GM23338 (cell line): Measurements from ENCODE around the gene TAGLN. TPM values are rescaled to one million over a fixed set of nuclear protein-coding genes. Genes with fewer than 3 reads are reported as not detected.

ENCODE experiments used
- ATAC-seq: fragments of 200-7000 bp; cut with Tn5 transposase; 3 replicates; pipeline ENCODE4 v1.9.1; 2020
- DNase-seq: peaks from one replicate; pipeline ENCODE4 v3.0.0-alpha.2; 2015; ENCODE audit warnings: low spot score
- H2AFZ ChIP-seq: fragments of 200-600 bp; sonication (generic); 2 replicates; pipeline ENCODE4 v1.8.0; 2016; ENCODE audit warnings: antibody characterized with exemption, mild to moderate bottlenecking, moderate library complexity
- H3F3A ChIP-seq: fragments of 200-600 bp; sonication (generic); replicated peaks from 2 replicates; pipeline ENCODE4 v1.8.0; 2017; ENCODE audit warnings: antibody characterized with exemption, mixed run types, low read depth
- H3K27ac ChIP-seq: fragments of 200-600 bp; sonication (generic); 2 replicates; pipeline ENCODE4 v1.6.1; 2016; ENCODE audit warnings: low read depth
- H3K27me3 ChIP-seq: fragments of 200-600 bp; sonication (generic); 2 replicates; pipeline ENCODE4 v1.8.0; 2016; ENCODE audit warnings: mild to moderate bottlenecking, mixed run types, moderate library complexity; ENCODE audit not compliant: insufficient read depth
- H3K36me3 ChIP-seq: fragments of 200-600 bp; sonication (generic); 2 replicates; pipeline ENCODE4 v1.8.0; 2016; ENCODE audit warnings: mild to moderate bottlenecking; ENCODE audit not compliant: insufficient read depth
- H3K4me1 ChIP-seq: fragments of 200-600 bp; sonication (generic); 2 replicates; pipeline ENCODE4 v1.8.0; 2016; ENCODE audit warnings: mild to moderate bottlenecking, moderate library complexity; ENCODE audit not compliant: insufficient read depth
- H3K4me2 ChIP-seq: fragments of 200-600 bp; sonication (generic); 2 replicates; pipeline ENCODE4 v1.7.1; 2017; ENCODE audit warnings: mixed run types
- H3K4me3 ChIP-seq: fragments of 200-600 bp; sonication (generic); 2 replicates; pipeline ENCODE4 v1.6.1; 2016; ENCODE audit warnings: mixed run types
- H3K79me2 ChIP-seq: fragments of 200-600 bp; sonication (generic); replicated peaks from 2 replicates; pipeline ENCODE4 v1.8.0; 2017; ENCODE audit warnings: mild to moderate bottlenecking; ENCODE audit not compliant: insufficient read depth
- H3K9me2 ChIP-seq: fragments of 200-600 bp; sonication (generic); 2 replicates; pipeline ENCODE4 v1.8.0; 2017; ENCODE audit not compliant: insufficient read depth
- H4K20me1 ChIP-seq: fragments of 200-600 bp; sonication (generic); replicated peaks from 2 replicates; pipeline ENCODE4 v1.8.0; 2017; ENCODE audit warnings: mild to moderate bottlenecking; ENCODE audit not compliant: insufficient read depth
- H3K27ac Mint-ChIP-seq: 2 replicates; pipeline ENCODE4 v1.8.0; 2020; ENCODE audit warnings: inconsistent platforms, mild to moderate bottlenecking, moderate library complexity, mixed read lengths
- H3K27me3 Mint-ChIP-seq: 3 replicates; pipeline ENCODE4 v1.8.0; 2022; ENCODE audit warnings: low read depth, mild to moderate bottlenecking, moderate library complexity, mixed read lengths, inconsistent platforms; ENCODE audit not compliant: insufficient read depth, poor library complexity
- H3K36me3 Mint-ChIP-seq: 3 replicates; pipeline ENCODE4 v1.8.0; 2021; ENCODE audit warnings: low read depth, mild to moderate bottlenecking, inconsistent platforms, moderate library complexity, mixed read lengths
- H3K4me1 Mint-ChIP-seq: 3 replicates; pipeline ENCODE4 v1.8.0; 2020; ENCODE audit warnings: mild to moderate bottlenecking, inconsistent platforms, mixed read lengths
- H3K4me3 Mint-ChIP-seq: 3 replicates; pipeline ENCODE4 v1.8.0; 2021; ENCODE audit warnings: moderate library complexity, mild to moderate bottlenecking, inconsistent platforms, mixed read lengths
- H3K9me3 Mint-ChIP-seq: 3 replicates; pipeline ENCODE4 v1.8.0; 2020; ENCODE audit warnings: moderate library complexity, mild to moderate bottlenecking, inconsistent platforms, mixed read lengths
- EZH2 ChIP-seq: fragments of 200-600 bp; sonication (generic); IDR thresholded peaks from one replicate; pipeline ENCODE4 v1.8.0; 2017; ENCODE audit warnings: antibody characterized with exemption, mild to moderate bottlenecking, low read depth; ENCODE audit not compliant: unreplicated experiment
- JUNB ChIP-seq: IDR thresholded peaks from one replicate; pipeline ENCODE4 v1.6.1; 2016; ENCODE audit warnings: antibody characterized with exemption; ENCODE audit not compliant: unreplicated experiment
- NANOG ChIP-seq: IDR thresholded peaks from 2 replicates; pipeline ENCODE4 v1.6.1; 2016; ENCODE audit warnings: antibody characterized with exemption, borderline replicate concordance
- POLR2AphosphoS5 ChIP-seq: IDR thresholded peaks from 2 replicates; pipeline ENCODE4 v1.6.1; 2016; ENCODE audit warnings: antibody characterized with exemption, low read depth
- STAT1 ChIP-seq: IDR thresholded peaks from one replicate; pipeline ENCODE4 v1.6.1; 2016; ENCODE audit warnings: antibody characterized with exemption; ENCODE audit not compliant: unreplicated experiment
- ZNF114 ChIP-seq: fragments of 250-450 bp; sonication (Bioruptor Pico); IDR thresholded peaks from 2 replicates; pipeline ENCODE4 v1.5.0; 2020; ENCODE audit warnings: mild to moderate bottlenecking, moderate library complexity
- ZNF331 ChIP-seq: fragments of 250-450 bp; sonication (Bioruptor Pico); IDR thresholded peaks from 2 replicates; pipeline ENCODE4 v1.5.0; 2020; ENCODE audit warnings: low read depth, mild to moderate bottlenecking, moderate library complexity
- polyA plus RNA-seq: library from polyadenylated mRNA; unstranded; fragments of >200 nt; fragmentation: Nextera tagmentation; extraction: Ambion mirVana; gene quantifications from 2 replicates; pipeline ENCODE4 v1.2.1, GENCODE V29; 2016
- total RNA-seq: library from RNA; depleted of rRNA; stranded (reverse); fragments of >200 nt; shearing (Covaris generic); gene quantifications from 2 replicates; pipeline ENCODE4 v1.2.3, GENCODE V29; 2014
- TF ChIP-seq, protein P1 (sequence below): fragments of 250-450 bp; sonication (Bioruptor Pico); IDR thresholded peaks from 2 replicates; pipeline ENCODE4 v1.5.0; 2020; ENCODE audit warnings: mild to moderate bottlenecking, moderate library complexity
- TF ChIP-seq, protein P2 (sequence below): IDR thresholded peaks from one replicate; pipeline ENCODE4 v1.6.1; 2018; ENCODE audit warnings: antibody characterized with exemption; ENCODE audit not compliant: unreplicated experiment

TAGLN gene
- total and polyA plus RNA-seq, 2 experiments from 2014 or later = 86.8 to 130 TPM

DNA sequence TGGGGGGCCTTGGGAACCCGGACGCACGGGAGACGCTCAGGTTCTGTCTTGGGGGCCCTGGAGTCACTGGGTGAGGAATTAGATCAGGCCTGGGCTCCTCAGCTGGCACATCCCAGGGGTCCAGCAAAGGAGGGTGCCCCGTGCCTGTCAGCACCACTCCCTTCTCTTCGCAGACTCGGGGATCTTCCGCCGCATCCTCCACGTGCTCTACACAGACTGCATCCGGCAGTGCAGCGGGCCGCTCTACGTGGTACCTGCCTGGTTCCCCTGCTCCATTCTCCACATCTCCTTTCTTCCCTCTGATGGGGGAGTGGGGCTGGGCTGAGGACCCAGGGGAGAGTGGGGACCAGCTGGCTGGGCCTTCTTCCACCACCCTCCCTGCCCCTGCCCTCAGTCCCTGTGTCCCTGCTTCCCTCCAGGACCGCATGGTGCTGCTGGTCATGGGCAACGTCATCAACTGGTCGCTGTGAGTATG is 6.7 kb upstream of the TAGLN start (continued):
- TF ChIP-seq, protein P1, sequence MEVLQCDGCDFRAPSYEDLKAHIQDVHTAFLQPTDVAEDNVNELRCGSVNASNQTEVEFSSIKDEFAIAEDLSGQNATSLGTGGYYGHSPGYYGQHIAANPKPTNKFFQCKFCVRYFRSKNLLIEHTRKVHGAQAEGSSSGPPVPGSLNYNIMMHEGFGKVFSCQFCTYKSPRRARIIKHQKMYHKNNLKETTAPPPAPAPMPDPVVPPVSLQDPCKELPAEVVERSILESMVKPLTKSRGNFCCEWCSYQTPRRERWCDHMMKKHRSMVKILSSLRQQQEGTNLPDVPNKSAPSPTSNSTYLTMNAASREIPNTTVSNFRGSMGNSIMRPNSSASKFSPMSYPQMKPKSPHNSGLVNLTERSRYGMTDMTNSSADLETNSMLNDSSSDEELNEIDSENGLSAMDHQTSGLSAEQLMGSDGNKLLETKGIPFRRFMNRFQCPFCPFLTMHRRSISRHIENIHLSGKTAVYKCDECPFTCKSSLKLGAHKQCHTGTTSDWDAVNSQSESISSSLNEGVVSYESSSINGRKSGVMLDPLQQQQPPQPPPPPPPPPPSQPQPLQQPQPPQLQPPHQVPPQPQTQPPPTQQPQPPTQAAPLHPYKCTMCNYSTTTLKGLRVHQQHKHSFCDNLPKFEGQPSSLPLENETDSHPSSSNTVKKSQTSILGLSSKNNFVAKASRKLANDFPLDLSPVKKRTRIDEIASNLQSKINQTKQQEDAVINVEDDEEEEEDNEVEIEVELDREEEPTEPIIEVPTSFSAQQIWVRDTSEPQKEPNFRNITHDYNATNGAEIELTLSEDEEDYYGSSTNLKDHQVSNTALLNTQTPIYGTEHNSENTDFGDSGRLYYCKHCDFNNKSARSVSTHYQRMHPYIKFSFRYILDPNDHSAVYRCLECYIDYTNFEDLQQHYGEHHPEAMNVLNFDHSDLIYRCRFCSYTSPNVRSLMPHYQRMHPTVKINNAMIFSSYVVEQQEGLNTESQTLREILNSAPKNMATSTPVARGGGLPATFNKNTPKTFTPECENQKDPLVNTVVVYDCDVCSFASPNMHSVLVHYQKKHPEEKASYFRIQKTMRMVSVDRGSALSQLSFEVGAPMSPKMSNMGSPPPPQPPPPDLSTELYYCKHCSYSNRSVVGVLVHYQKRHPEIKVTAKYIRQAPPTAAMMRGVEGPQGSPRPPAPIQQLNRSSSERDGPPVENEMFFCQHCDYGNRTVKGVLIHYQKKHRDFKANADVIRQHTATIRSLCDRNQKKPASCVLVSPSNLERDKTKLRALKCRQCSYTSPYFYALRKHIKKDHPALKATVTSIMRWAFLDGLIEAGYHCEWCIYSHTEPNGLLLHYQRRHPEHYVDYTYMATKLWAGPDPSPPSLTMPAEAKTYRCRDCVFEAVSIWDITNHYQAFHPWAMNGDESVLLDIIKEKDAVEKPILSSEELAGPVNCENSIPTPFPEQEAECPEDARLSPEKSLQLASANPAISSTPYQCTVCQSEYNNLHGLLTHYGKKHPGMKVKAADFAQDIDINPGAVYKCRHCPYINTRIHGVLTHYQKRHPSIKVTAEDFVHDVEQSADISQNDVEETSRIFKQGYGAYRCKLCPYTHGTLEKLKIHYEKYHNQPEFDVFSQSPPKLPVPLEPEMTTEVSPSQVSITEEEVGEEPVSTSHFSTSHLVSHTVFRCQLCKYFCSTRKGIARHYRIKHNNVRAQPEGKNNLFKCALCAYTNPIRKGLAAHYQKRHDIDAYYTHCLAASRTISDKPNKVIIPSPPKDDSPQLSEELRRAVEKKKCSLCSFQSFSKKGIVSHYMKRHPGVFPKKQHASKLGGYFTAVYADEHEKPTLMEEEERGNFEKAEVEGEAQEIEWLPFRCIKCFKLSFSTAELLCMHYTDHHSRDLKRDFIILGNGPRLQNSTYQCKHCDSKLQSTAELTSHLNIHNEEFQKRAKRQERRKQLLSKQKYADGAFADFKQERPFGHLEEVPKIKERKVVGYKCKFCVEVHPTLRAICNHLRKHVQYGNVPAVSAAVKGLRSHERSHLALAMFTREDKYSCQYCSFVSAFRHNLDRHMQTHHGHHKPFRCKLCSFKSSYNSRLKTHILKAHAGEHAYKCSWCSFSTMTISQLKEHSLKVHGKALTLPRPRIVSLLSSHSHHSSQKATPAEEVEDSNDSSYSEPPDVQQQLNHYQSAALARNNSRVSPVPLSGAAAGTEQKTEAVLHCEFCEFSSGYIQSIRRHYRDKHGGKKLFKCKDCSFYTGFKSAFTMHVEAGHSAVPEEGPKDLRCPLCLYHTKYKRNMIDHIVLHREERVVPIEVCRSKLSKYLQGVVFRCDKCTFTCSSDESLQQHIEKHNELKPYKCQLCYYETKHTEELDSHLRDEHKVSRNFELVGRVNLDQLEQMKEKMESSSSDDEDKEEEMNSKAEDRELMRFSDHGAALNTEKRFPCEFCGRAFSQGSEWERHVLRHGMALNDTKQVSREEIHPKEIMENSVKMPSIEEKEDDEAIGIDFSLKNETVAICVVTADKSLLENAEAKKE (CRISPR knock-in tag) = no peak

DNA sequence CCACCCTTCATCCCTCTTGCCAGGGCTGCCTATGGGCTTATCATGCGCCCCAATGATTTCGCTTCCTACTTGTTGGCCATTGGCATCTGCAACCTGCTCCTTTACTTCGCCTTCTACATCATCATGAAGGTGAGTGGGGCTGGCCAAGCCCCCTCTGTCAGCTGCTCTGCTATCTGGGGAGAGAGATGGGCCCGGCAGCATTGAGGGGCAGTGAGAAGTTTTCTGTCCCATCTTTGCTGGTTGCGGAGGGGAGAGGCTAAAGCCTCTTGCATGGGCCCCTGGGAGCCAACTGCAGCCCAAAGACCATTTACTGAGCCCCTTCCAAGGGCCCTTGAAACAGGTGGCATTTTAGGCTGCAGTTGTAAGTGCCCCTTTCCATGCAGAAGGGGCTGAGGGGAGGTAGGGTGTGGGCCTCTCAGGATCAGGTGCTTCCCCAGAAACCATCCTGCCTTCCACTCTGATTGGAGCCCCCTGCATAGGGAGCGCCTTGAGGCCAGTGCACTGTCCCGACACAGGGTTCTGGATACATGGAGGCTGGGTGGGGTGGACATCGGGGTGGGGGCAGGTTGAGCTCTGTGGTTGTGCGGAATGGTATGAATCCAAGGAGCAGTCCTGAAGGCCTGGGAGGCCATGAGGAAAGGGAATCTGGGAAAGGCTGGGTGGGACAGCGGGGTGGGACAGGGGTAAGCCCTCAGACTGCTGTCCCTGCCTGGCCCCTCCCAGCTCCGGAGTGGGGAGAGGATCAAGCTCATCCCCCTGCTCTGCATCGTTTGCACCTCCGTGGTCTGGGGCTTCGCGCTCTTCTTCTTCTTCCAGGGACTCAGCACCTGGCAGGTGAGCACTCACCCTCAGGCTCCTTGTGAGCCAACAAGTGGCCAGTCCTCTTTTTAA is 5.8 kb upstream of the TAGLN start:
- Histone ChIP-seq H3K4me3 (no peak overlapping the region), H3K9me2 (no peaks in the 10 kb centered on the region), H4K20me1 (no peaks in the 10 kb centered on the region), H3K4me2 (no peak overlapping the region), H3F3A (peaks cover 7% of the 10 kb centered on the region), H3K79me2 (no peaks in the 10 kb centered on the region), H3K27ac (no peak overlapping the region), H3K36me3 (no peaks in the 10 kb centered on the region), H3K4me1 (peaks cover 8% of the 10 kb centered on the region), H3K27me3 (no peaks in the 10 kb centered on the region), H2AFZ (no peak overlapping the region)
- Mint-ChIP-seq H3K4me1 (peaks cover 12% of the 10 kb centered on the region), H3K27me3 (peaks cover 13% of the 10 kb centered on the region), H3K4me3 (no peak overlapping the region), H3K27ac (no peak overlapping the region), H3K9me3 (no peaks in the 10 kb centered on the region; the same call in 2 of the 3 replicates), H3K36me3 (peaks cover 7% of the 10 kb centered on the region; the same call in 2 of the 3 replicates)
- no peak for DNase-seq
- no peak for ATAC-seq
- no peak for TF ChIP-seq JUNB
- TF ChIP-seq NANOG = no peak
- TF ChIP-seq, protein P2, sequence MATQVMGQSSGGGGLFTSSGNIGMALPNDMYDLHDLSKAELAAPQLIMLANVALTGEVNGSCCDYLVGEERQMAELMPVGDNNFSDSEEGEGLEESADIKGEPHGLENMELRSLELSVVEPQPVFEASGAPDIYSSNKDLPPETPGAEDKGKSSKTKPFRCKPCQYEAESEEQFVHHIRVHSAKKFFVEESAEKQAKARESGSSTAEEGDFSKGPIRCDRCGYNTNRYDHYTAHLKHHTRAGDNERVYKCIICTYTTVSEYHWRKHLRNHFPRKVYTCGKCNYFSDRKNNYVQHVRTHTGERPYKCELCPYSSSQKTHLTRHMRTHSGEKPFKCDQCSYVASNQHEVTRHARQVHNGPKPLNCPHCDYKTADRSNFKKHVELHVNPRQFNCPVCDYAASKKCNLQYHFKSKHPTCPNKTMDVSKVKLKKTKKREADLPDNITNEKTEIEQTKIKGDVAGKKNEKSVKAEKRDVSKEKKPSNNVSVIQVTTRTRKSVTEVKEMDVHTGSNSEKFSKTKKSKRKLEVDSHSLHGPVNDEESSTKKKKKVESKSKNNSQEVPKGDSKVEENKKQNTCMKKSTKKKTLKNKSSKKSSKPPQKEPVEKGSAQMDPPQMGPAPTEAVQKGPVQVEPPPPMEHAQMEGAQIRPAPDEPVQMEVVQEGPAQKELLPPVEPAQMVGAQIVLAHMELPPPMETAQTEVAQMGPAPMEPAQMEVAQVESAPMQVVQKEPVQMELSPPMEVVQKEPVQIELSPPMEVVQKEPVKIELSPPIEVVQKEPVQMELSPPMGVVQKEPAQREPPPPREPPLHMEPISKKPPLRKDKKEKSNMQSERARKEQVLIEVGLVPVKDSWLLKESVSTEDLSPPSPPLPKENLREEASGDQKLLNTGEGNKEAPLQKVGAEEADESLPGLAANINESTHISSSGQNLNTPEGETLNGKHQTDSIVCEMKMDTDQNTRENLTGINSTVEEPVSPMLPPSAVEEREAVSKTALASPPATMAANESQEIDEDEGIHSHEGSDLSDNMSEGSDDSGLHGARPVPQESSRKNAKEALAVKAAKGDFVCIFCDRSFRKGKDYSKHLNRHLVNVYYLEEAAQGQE = no peak
- TF ChIP-seq ZNF114 (CRISPR knock-in tag) = no peak
- no peak for TF ChIP-seq EZH2
- TF ChIP-seq STAT1 = no peak
- no peak for TF ChIP-seq ZNF331 (CRISPR knock-in tag)
- no peak for TF ChIP-seq POLR2AphosphoS5
